ENCODE data around the gene S100A8.

The S100A8 gene

GRCh38 chr1:153346077-153346723, 44.7 kb downstream of the S100A8 start:
- no peak for TF ChIP-seq CTCF (IDR thresholded peaks at IDR 0.05; ENCODE audit: insufficient read depth, low read depth, low read length, missing control alignments)
- H3K4me3 ChIP-seq (ENCODE audit: low read length) = no peak overlapping the region
- no peak for DNase-seq (ENCODE audit: low read depth)

- no peak for TF ChIP-seq CTCF (IDR thresholded peaks at IDR 0.05; ENCODE audit: insufficient read depth, low read depth, low read length, missing control alignments)
- H3K4me3 ChIP-seq (ENCODE audit: low read length) = no peak overlapping the region
- no peak for DNase-seq (ENCODE audit: low read depth)
Measured at GRCh38 chr1:153345187-153346076, 45.4 kb downstream of the S100A8 start.

GRCh38 chr1:153344718-153345025, 46.2 kb downstream of the S100A8 start:
- no peak overlapping the region for H3K4me3 ChIP-seq (ENCODE audit: low read length)
- DNase-seq (ENCODE audit: low read depth) = peak; percentile 40
- no peak for TF ChIP-seq CTCF (IDR thresholded peaks at IDR 0.05; ENCODE audit: insufficient read depth, low read depth, low read length, missing control alignments)

GRCh38 chr1:153343811-153344717, 46.8 kb downstream of the S100A8 start:
- DNase-seq (ENCODE audit: low read depth) = no peak
- H3K4me3 ChIP-seq (ENCODE audit: low read length) = no peak overlapping the region
- no peak for TF ChIP-seq CTCF (IDR thresholded peaks at IDR 0.05; ENCODE audit: insufficient read depth, low read depth, low read length, missing control alignments)

GRCh38 chr1:153343040-153343681, 47.7 kb downstream of the S100A8 start:
- DNase-seq (ENCODE audit: low read depth) = peak; percentile 84
- no peak overlapping the region for H3K4me3 ChIP-seq (ENCODE audit: low read length)
- TF ChIP-seq CTCF (IDR thresholded peaks at IDR 0.05; ENCODE audit: insufficient read depth, low read depth, low read length, missing control alignments) = no peak

- no peak for TF ChIP-seq CTCF (IDR thresholded peaks at IDR 0.05; ENCODE audit: insufficient read depth, low read depth, low read length, missing control alignments)
- H3K4me3 ChIP-seq (ENCODE audit: low read length) = no peak overlapping the region
- DNase-seq (ENCODE audit: low read depth) = no peak
Measured at GRCh38 chr1:153342178-153342577, 48.7 kb downstream of the S100A8 start.
